ENCODE results near the gene PNMA1. TPM values are rescaled to one million over a fixed set of nuclear protein-coding genes. Genes with fewer than 3 reads are reported as not detected.
A peak's percentile ranks its signal among the peaks of the same experiment; 100 is the strongest.

Gene PNMA1
- total RNA-seq, 1 donor from 2014 or later = 59.0 TPM

GRCh38 chr14:73727166-73727565, 13.0 kb upstream of the PNMA1 start:
- Mint-ChIP-seq H3K27ac (peak overlapping the region; percentile 78), H3K4me1 (ENCODE audit: low read depth) (no peaks in the 10 kb centered on the region), H3K27me3 (no peaks in the 10 kb centered on the region), H3K9me3 (ENCODE audit: low read depth) (no peaks in the 10 kb centered on the region), H3K4me3 (ENCODE audit: low read depth) (no peak overlapping the region), H3K36me3 (ENCODE audit: insufficient read depth) (peaks cover 20% of the 10 kb centered on the region)
- DNase-seq (ENCODE audit: low spot score, unreplicated experiment) = no peak
- TF ChIP-seq CTCF (IDR thresholded peaks at IDR 0.05; ENCODE audit: unreplicated experiment) = no peak

- Mint-ChIP-seq H3K36me3 (ENCODE audit: insufficient read depth) (peaks cover 26% of the 10 kb centered on the region), H3K27ac (no peak overlapping the region), H3K27me3 (no peaks in the 10 kb centered on the region), H3K4me1 (ENCODE audit: low read depth) (no peaks in the 10 kb centered on the region), H3K9me3 (ENCODE audit: low read depth) (no peaks in the 10 kb centered on the region), H3K4me3 (ENCODE audit: low read depth) (no peak overlapping the region)
- no peak for DNase-seq (ENCODE audit: low spot score, unreplicated experiment)
- TF ChIP-seq CTCF (IDR thresholded peaks at IDR 0.05; ENCODE audit: unreplicated experiment) = no peak
Observed at GRCh38 chr14:73726025-73726961, 12.1 kb upstream of the PNMA1 start.

GRCh38 chr14:73725116-73726024, 11.2 kb upstream of the PNMA1 start:
- no peak overlapping the region for H3K27ac Mint-ChIP-seq
- H3K36me3 Mint-ChIP-seq (ENCODE audit: insufficient read depth) = peaks cover 28% of the 10 kb centered on the region
- DNase-seq (ENCODE audit: low spot score, unreplicated experiment) = no peak
- no peaks in the 10 kb centered on the region for H3K4me1 Mint-ChIP-seq (ENCODE audit: low read depth)
- H3K9me3 Mint-ChIP-seq (ENCODE audit: low read depth) = no peaks in the 10 kb centered on the region
- H3K4me3 Mint-ChIP-seq (ENCODE audit: low read depth) = no peak overlapping the region
- no peak for TF ChIP-seq CTCF (IDR thresholded peaks at IDR 0.05; ENCODE audit: unreplicated experiment)
- H3K27me3 Mint-ChIP-seq = no peaks in the 10 kb centered on the region

GRCh38 chr14:73724696-73725095, 10.5 kb upstream of the PNMA1 start:
- Mint-ChIP-seq H3K27ac (no peak overlapping the region), H3K36me3 (ENCODE audit: insufficient read depth) (peaks cover 29% of the 10 kb centered on the region), H3K27me3 (no peaks in the 10 kb centered on the region), H3K4me3 (ENCODE audit: low read depth) (no peak overlapping the region), H3K9me3 (ENCODE audit: low read depth) (no peaks in the 10 kb centered on the region), H3K4me1 (ENCODE audit: low read depth) (peaks cover 3% of the 10 kb centered on the region)
- no peak for TF ChIP-seq CTCF (IDR thresholded peaks at IDR 0.05; ENCODE audit: unreplicated experiment)
- DNase-seq (ENCODE audit: low spot score, unreplicated experiment) = no peak

Measured in progenitor cell of endocrine pancreas (in vitro differentiated cells).